ENCODE data around the gene MYO1C. TPM values are rescaled to one million over a fixed set of nuclear protein-coding genes. Genes with fewer than 3 reads are reported as not detected.

MYO1C gene
- total and polyA plus RNA-seq, 2 donors (not counting 1 experiment from before 2014, with no cell fraction given) = 164 to 190 TPM

GRCh38 chr17:1461198-1461944 is 31.1 kb downstream of the MYO1C start:
- no peak for DNase-seq (ENCODE audit: low read depth in 2 of 2)
- Histone ChIP-seq H2AFZ (ENCODE audit: low read length) (no peak overlapping the region), H3K4me1 (ENCODE audit: control insufficient read depth, extremely low read depth, insufficient read depth, low read length) (no peaks in the 10 kb centered on the region), H3K27me3 (ENCODE audit: control insufficient read depth, insufficient read depth, low read length) (no peaks in the 10 kb centered on the region), H4K20me1 (ENCODE audit: control insufficient read depth, extremely low read depth, insufficient read depth, low read length) (no peaks in the 10 kb centered on the region), H3K36me3 (ENCODE audit: control insufficient read depth, insufficient read depth, low read length) (peaks cover 9% of the 10 kb centered on the region), H3K79me2 (ENCODE audit: control insufficient read depth, insufficient read depth, low read length) (no peaks in the 10 kb centered on the region), H3K4me2 (ENCODE audit: extremely low read depth, insufficient read depth, low read length) (no peak overlapping the region), H3K9ac (ENCODE audit: insufficient read depth, low read length) (no peak overlapping the region), H3K27ac (ENCODE audit: insufficient read depth, low read length) (no peak overlapping the region), H3K9me3 (ENCODE audit: control insufficient read depth, insufficient read depth, low read depth, low read length) (no peaks in the 10 kb centered on the region), H3K4me3 (replicated peaks in 1 of 4; ENCODE audit: control extremely low read depth in 1 of 4, insufficient read depth in 1 of 4, low read depth in 3 of 4, low read length in 4 of 4) (no peak overlapping the region)
- no peak for TF ChIP-seq EZH2 (IDR thresholded peaks at IDR 0.05; ENCODE audit: low read length, missing control alignments)

GRCh38 chr17:1460233-1460632 is 32.3 kb downstream of the MYO1C start:
- DNase-seq (ENCODE audit: low read depth in 2 of 2) = no peak
- Histone ChIP-seq H4K20me1 (ENCODE audit: control insufficient read depth, extremely low read depth, insufficient read depth, low read length) (no peaks in the 10 kb centered on the region), H3K9ac (ENCODE audit: insufficient read depth, low read length) (no peak overlapping the region), H3K27ac (ENCODE audit: insufficient read depth, low read length) (no peak overlapping the region), H3K9me3 (ENCODE audit: control insufficient read depth, insufficient read depth, low read depth, low read length) (no peaks in the 10 kb centered on the region), H3K36me3 (ENCODE audit: control insufficient read depth, insufficient read depth, low read length) (peaks cover 7% of the 10 kb centered on the region), H3K4me1 (ENCODE audit: control insufficient read depth, extremely low read depth, insufficient read depth, low read length) (no peaks in the 10 kb centered on the region), H3K4me2 (ENCODE audit: extremely low read depth, insufficient read depth, low read length) (no peak overlapping the region), H3K79me2 (ENCODE audit: control insufficient read depth, insufficient read depth, low read length) (peaks cover 7% of the 10 kb centered on the region), H3K4me3 (replicated peaks in 1 of 4; ENCODE audit: control extremely low read depth in 1 of 4, insufficient read depth in 1 of 4, low read depth in 3 of 4, low read length in 4 of 4) (no peak overlapping the region), H2AFZ (ENCODE audit: low read length) (no peak overlapping the region), H3K27me3 (ENCODE audit: control insufficient read depth, insufficient read depth, low read length) (no peaks in the 10 kb centered on the region)
- TF ChIP-seq CTCF (conservative IDR thresholded peaks at IDR 0.05 in 1 of 2, IDR thresholded peaks at IDR 0.05 in 1 of 2; ENCODE audit: low read depth in 1 of 2, low read length in 2 of 2) (no peak), EZH2 (IDR thresholded peaks at IDR 0.05; ENCODE audit: low read length, missing control alignments) (no peak)

- Histone ChIP-seq H2AFZ (ENCODE audit: low read length) (peak within 1 kb of the TSS; percentile 81), H3K79me2 (ENCODE audit: control insufficient read depth, insufficient read depth, low read length) (peaks cover 49% of the 10 kb centered on the region), H3K27ac (ENCODE audit: insufficient read depth, low read length) (peak within 1 kb of the TSS; percentile 95), H3K27me3 (ENCODE audit: control insufficient read depth, insufficient read depth, low read length) (no peaks in the 10 kb centered on the region), H3K4me3 (replicated peaks in 1 of 4; ENCODE audit: control extremely low read depth in 1 of 4, insufficient read depth in 1 of 4, low read depth in 3 of 4, low read length in 4 of 4) (peak within 1 kb of the TSS; percentile 49 to 92 (median 84)), H3K36me3 (ENCODE audit: control insufficient read depth, insufficient read depth, low read length) (no peaks in the 10 kb centered on the region), H4K20me1 (ENCODE audit: control insufficient read depth, extremely low read depth, insufficient read depth, low read length) (no peaks in the 10 kb centered on the region), H3K9ac (ENCODE audit: insufficient read depth, low read length) (peak within 1 kb of the TSS; percentile 97), H3K4me1 (ENCODE audit: control insufficient read depth, extremely low read depth, insufficient read depth, low read length) (peaks cover 2% of the 10 kb centered on the region), H3K4me2 (ENCODE audit: extremely low read depth, insufficient read depth, low read length) (peak within 1 kb of the TSS; percentile 98), H3K9me3 (ENCODE audit: control insufficient read depth, insufficient read depth, low read depth, low read length) (no peaks in the 10 kb centered on the region)
- peak; percentile 87 to 94 for DNase-seq (ENCODE audit: low read depth in 2 of 2)
- TF ChIP-seq CTCF (conservative IDR thresholded peaks at IDR 0.05 in 1 of 2, IDR thresholded peaks at IDR 0.05 in 1 of 2; ENCODE audit: low read depth in 1 of 2, low read length in 2 of 2) = no peak
- TF ChIP-seq EZH2 (IDR thresholded peaks at IDR 0.05; ENCODE audit: low read length, missing control alignments) = no peak
These were observed 36.5 kb downstream of the MYO1C start, which contains the start of gene CRK for GRCh38 chr17:1455797-1456599. Gene CRK, minus strand, starts transcription at chr17:1456232. Its CDS starts 115 bp downstream, at chr17:1456117.
